ENCODE data around the gene TINCR.

GRCh38 chr19:5579697-5580096, 11.9 kb upstream of the TINCR start:
- TF ChIP-seq CTCF (conservative IDR thresholded peaks at IDR 0.05; ENCODE audit: low read depth, low read length) = no peak
- TF ChIP-seq EZH2 (IDR thresholded peaks at IDR 0.05; ENCODE audit: borderline replicate concordance, low read depth, low read length, poor library complexity, severe bottlenecking) = no peak
